Heart left ventricle (tissue), 13 donors: ENCODE results near the gene OR6F1.

Source experiments
- POLR2A ChIP-seq, 2 donors: fragments of 450-650 bp; IDR thresholded peaks; one replicate each; pipeline ENCODE4 v1.6.1; 2017; ENCODE audit warnings: antibody characterized with exemption in 2 of 2, mild to moderate bottlenecking in 2 of 2, moderate library complexity in 2 of 2
- TF ChIP-seq, protein P1 (sequence below), 12 donors: fragments of 200-600 bp; sonication (generic) in 4 of 12; IDR thresholded peaks; one replicate each; pipeline versions ENCODE4 v1.5.0 to v1.8.0; 2018 to 2022; ENCODE audit warnings: antibody characterized with exemption in 12 of 12, mild to moderate bottlenecking in 5 of 12
- donor health status: ischemic (EF 13 %, LVEDD 7.1; RV severe dilation, severe dysfunction).
- donor health status: DM: no; HTN: yes; CAD: no.
- donor health status: DM: no; HTN: no; CAD: no.
- donor health status: ischemic (EF 25% LVEDD 6.9; RV normal size, moderate dysfunction).
- donor health status: ischemic (EF 25% LVEDD 5.7; RV mildly dilated, moderate dysfunction).
- donor health status: ischemic (EF 35%, LVEDD 5.7; RV mildly dilated, moderate dysfunction).
- donor health status: nonischemic (EF 11% LVEDD 7.7; RV severe dilation, severe dysfunction).
- donor health status: DM: yes; HTN: yes; CAD: no.
- donor health status: PGD.
- donor health status: ischemic (EF 29% LVEDD 5.4; RV normal size, mild dysfunction).
- donor health status: nonischemic (EF 23%, LVEDD 6.1; RV moderate dilation, normal function).

GRCh38 chr1:247716546-247716945, at the start of gene OR6F1:
- TF ChIP-seq, protein P1, sequence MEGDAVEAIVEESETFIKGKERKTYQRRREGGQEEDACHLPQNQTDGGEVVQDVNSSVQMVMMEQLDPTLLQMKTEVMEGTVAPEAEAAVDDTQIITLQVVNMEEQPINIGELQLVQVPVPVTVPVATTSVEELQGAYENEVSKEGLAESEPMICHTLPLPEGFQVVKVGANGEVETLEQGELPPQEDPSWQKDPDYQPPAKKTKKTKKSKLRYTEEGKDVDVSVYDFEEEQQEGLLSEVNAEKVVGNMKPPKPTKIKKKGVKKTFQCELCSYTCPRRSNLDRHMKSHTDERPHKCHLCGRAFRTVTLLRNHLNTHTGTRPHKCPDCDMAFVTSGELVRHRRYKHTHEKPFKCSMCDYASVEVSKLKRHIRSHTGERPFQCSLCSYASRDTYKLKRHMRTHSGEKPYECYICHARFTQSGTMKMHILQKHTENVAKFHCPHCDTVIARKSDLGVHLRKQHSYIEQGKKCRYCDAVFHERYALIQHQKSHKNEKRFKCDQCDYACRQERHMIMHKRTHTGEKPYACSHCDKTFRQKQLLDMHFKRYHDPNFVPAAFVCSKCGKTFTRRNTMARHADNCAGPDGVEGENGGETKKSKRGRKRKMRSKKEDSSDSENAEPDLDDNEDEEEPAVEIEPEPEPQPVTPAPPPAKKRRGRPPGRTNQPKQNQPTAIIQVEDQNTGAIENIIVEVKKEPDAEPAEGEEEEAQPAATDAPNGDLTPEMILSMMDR (IDR thresholded peaks at IDR 0.05) = no peak
- no peak for TF ChIP-seq POLR2A (IDR thresholded peaks at IDR 0.05)
